IgD-negative memory B cell (primary cell): ENCODE measurements around the gene SLC38A10. TPM values are rescaled to one million over a fixed set of nuclear protein-coding genes. Genes with fewer than 3 reads are reported as not detected.

ENCODE experiments used
- H3K27ac Mint-ChIP-seq, 3 donors: one replicate each; pipeline ENCODE4 v1.8.0; 2020 to 2022; ENCODE audit warnings: mild to moderate bottlenecking in 3 of 3, mixed read lengths in 3 of 3, moderate library complexity in 1 of 3
- H3K27me3 Mint-ChIP-seq: one replicate; pipeline ENCODE4 v1.8.0; 2021; ENCODE audit warnings: mixed read lengths
- H3K36me3 Mint-ChIP-seq: one replicate; pipeline ENCODE4 v1.8.0; 2020; ENCODE audit warnings: mild to moderate bottlenecking, mixed read lengths
- H3K4me1 Mint-ChIP-seq, 3 donors: one replicate each; pipeline ENCODE4 v1.8.0; 2020 to 2022; ENCODE audit warnings: mixed read lengths in 3 of 3, mild to moderate bottlenecking in 1 of 3
- H3K4me3 Mint-ChIP-seq, 4 donors: one replicate each; pipeline ENCODE4 v1.8.0; 2020 to 2022; ENCODE audit warnings: mild to moderate bottlenecking in 4 of 4, mixed read lengths in 4 of 4, moderate library complexity in 3 of 4
- H3K9me3 Mint-ChIP-seq, 3 donors: one replicate each; pipeline ENCODE4 v1.8.0; 2020 to 2021; ENCODE audit warnings: mixed read lengths in 3 of 3, mild to moderate bottlenecking in 1 of 3
- polyA plus RNA-seq: library from polyadenylated mRNA; unstranded; fragments of 300-500 nt; fragmentation: Illumina TruSeq; gene quantifications from one replicate; pipeline ENCODE4 v1.2.3, GENCODE V29; 2021

The SLC38A10 gene
- polyA plus RNA-seq, 1 donor from 2014 or later = 84.5 TPM

GRCh38 chr17:81299846-81300585 lies 4.9 kb upstream of the SLC38A10 start:
- H3K27ac Mint-ChIP-seq = no peak overlapping the region
- no peaks in the 10 kb centered on the region for H3K27me3 Mint-ChIP-seq
- H3K9me3 Mint-ChIP-seq = no peaks in the 10 kb centered on the region
- peaks cover 7 to 12% (median 11%) of the 10 kb centered on the region in 3 donors for H3K4me1 Mint-ChIP-seq
- H3K36me3 Mint-ChIP-seq = no peaks in the 10 kb centered on the region
- H3K4me3 Mint-ChIP-seq = peak overlapping the region in 1 of 4 donors; percentile 31

- Mint-ChIP-seq H3K27me3 (no peaks in the 10 kb centered on the region), H3K36me3 (no peaks in the 10 kb centered on the region), H3K27ac (no peak overlapping the region), H3K4me3 (peak overlapping the region in 1 of 4 donors; percentile 53), H3K4me1 (peaks cover 10 to 14% (median 12%) of the 10 kb centered on the region in 3 donors), H3K9me3 (no peaks in the 10 kb centered on the region)
These were observed 4.1 kb upstream of the SLC38A10 start for GRCh38 chr17:81298991-81299738.

DNA sequence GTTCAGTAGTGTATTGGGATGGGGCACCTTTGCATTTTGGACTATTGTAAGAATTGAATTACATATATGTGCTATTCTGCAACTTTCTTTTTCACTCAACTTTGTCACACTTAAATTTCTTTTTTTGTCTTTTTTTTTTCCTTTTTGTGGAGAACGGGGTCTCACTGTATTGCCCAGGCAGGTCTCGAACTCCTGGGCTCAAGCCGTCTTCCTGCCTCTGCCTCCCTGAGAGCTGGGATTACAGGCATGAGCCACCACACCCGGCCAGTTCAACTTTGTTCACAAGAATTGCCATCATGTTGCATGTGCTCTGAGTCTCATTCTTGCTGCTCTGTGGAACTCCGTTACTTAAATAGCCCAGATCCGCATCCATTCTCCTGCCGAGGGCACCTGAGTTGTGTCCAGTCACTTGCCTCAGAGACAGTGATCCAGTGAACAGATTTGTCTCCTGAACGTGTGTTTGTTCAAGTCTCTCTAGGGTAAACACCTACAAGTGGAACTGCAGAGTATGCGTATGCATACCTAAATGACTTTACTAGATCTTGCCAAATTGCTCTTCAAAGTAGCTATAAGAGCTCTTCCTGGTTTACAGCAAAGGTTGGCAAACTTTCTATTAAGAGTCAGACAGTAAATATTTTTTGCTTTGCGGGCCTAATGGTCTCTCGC lies 3.4 kb upstream of the SLC38A10 start:
- Mint-ChIP-seq H3K4me3 (peak overlapping the region in 2 of 4 donors; percentile 15 to 53), H3K27me3 (no peaks in the 10 kb centered on the region), H3K36me3 (no peaks in the 10 kb centered on the region), H3K9me3 (no peaks in the 10 kb centered on the region), H3K27ac (no peak overlapping the region), H3K4me1 (peaks cover 16 to 20% (median 17%) of the 10 kb centered on the region in 3 donors)

DNA sequence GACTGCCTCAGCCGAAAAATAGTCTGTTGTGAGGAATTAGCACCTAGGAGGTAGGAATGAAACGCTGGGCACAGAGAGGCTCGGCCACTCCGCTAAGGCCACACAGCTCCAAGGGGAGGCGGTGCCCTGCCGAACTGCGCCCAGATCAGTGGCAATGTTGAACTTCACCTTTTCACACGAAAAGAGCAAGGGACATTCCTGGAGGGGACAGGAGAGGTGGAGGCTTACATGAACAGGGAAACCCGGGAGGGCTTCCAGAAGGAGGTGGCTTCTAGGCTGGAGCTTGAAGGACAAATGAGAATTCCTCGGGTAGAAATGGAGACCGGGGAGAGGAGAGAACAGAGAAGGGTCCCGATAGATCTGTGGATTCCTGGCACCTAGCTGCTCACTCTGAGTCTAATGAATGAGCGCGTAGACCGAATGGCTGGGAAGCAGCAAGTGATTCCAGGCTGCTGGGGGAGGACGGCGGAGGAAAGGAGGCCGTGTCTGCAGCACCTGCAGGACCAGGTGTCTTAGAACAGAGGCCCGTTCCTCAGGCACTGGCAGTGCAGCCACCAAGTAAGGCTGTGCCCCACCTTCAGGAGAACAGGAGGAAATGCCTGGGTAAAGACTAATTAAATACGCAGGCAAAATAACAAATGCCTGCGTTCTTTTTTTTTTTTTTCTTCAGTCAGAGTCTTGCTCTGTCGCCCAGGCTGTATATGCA lies 722 bp upstream of the SLC38A10 start:
- H3K4me1 Mint-ChIP-seq = peaks cover 20 to 27% (median 22%) of the 10 kb centered on the region in 3 donors
- H3K36me3 Mint-ChIP-seq = no peaks in the 10 kb centered on the region
- peak overlapping the region; percentile 98 to 99 (median 98) for H3K27ac Mint-ChIP-seq
- H3K9me3 Mint-ChIP-seq = no peaks in the 10 kb centered on the region
- no peaks in the 10 kb centered on the region for H3K27me3 Mint-ChIP-seq
- peak overlapping the region; percentile 95 to 100 (median 97) for H3K4me3 Mint-ChIP-seq

GRCh38 chr17:81294512-81295030 lies 536 bp downstream of the SLC38A10 start:
- no peaks in the 10 kb centered on the region for H3K36me3 Mint-ChIP-seq
- H3K9me3 Mint-ChIP-seq = no peaks in the 10 kb centered on the region
- H3K4me1 Mint-ChIP-seq = peaks cover 20 to 27% (median 26%) of the 10 kb centered on the region in 3 donors
- H3K27me3 Mint-ChIP-seq = no peaks in the 10 kb centered on the region
- peak overlapping the region; percentile 82 to 100 (median 90) for H3K4me3 Mint-ChIP-seq
- H3K27ac Mint-ChIP-seq = peak overlapping the region in 2 of 3 donors; percentile 70 to 71

GRCh38 chr17:81292450-81292849 lies 2.7 kb downstream of the SLC38A10 start:
- H3K27ac Mint-ChIP-seq = no peak overlapping the region
- H3K36me3 Mint-ChIP-seq = no peaks in the 10 kb centered on the region
- peak overlapping the region in 1 of 4 donors; percentile 52 for H3K4me3 Mint-ChIP-seq
- no peaks in the 10 kb centered on the region for H3K9me3 Mint-ChIP-seq
- H3K27me3 Mint-ChIP-seq = no peaks in the 10 kb centered on the region
- peaks cover 20 to 27% (median 26%) of the 10 kb centered on the region in 3 donors for H3K4me1 Mint-ChIP-seq

DNA sequence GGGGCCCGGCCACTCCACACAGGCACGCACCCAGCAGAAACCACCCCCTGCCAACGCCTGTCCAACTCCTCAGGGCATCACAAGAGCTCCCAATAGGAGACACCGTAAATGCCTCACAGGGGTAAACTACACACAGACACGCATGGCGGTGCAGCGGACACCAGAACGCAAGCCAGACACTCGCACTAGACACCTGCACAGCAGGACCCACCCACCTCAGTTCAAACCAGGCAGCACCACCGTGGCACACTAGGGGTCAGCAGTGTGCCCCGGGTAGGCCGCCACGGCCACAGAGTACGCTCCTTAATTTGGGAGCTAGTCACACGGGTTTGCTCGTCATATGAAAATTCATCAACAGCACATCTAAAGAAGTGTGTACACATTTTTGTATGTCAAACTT lies 3.4 kb downstream of the SLC38A10 start:
- Mint-ChIP-seq H3K9me3 (no peaks in the 10 kb centered on the region), H3K4me3 (peak overlapping the region; percentile 41 to 78 (median 48)), H3K27ac (peak overlapping the region in 2 of 3 donors; percentile 7 to 78), H3K4me1 (peaks cover 20 to 29% (median 28%) of the 10 kb centered on the region in 3 donors), H3K27me3 (no peaks in the 10 kb centered on the region), H3K36me3 (no peaks in the 10 kb centered on the region)

GRCh38 chr17:81290230-81290629 lies 4.9 kb downstream of the SLC38A10 start:
- Mint-ChIP-seq H3K36me3 (no peaks in the 10 kb centered on the region), H3K27ac (peak overlapping the region in 1 of 3 donors; percentile 35), H3K4me3 (peak overlapping the region in 1 of 4 donors; percentile 36), H3K27me3 (no peaks in the 10 kb centered on the region), H3K4me1 (peaks cover 14 to 26% (median 24%) of the 10 kb centered on the region in 3 donors), H3K9me3 (no peaks in the 10 kb centered on the region)

GRCh38 chr17:81289627-81290026 lies 5.5 kb downstream of the SLC38A10 start:
- H3K27me3 Mint-ChIP-seq = no peaks in the 10 kb centered on the region
- no peak overlapping the region for H3K27ac Mint-ChIP-seq
- H3K4me1 Mint-ChIP-seq = peaks cover 12 to 31% (median 27%) of the 10 kb centered on the region in 3 donors
- no peaks in the 10 kb centered on the region for H3K9me3 Mint-ChIP-seq
- H3K4me3 Mint-ChIP-seq = peak overlapping the region in 1 of 4 donors; percentile 36
- no peaks in the 10 kb centered on the region for H3K36me3 Mint-ChIP-seq

- no peaks in the 10 kb centered on the region for H3K27me3 Mint-ChIP-seq
- H3K4me1 Mint-ChIP-seq = peaks cover 5 to 26% (median 25%) of the 10 kb centered on the region in 3 donors
- H3K4me3 Mint-ChIP-seq = no peak overlapping the region
- no peaks in the 10 kb centered on the region for H3K36me3 Mint-ChIP-seq
- H3K27ac Mint-ChIP-seq = peak overlapping the region in 1 of 3 donors; percentile 65
- H3K9me3 Mint-ChIP-seq = no peaks in the 10 kb centered on the region
These were observed 6.4 kb downstream of the SLC38A10 start for GRCh38 chr17:81288715-81289114.

DNA sequence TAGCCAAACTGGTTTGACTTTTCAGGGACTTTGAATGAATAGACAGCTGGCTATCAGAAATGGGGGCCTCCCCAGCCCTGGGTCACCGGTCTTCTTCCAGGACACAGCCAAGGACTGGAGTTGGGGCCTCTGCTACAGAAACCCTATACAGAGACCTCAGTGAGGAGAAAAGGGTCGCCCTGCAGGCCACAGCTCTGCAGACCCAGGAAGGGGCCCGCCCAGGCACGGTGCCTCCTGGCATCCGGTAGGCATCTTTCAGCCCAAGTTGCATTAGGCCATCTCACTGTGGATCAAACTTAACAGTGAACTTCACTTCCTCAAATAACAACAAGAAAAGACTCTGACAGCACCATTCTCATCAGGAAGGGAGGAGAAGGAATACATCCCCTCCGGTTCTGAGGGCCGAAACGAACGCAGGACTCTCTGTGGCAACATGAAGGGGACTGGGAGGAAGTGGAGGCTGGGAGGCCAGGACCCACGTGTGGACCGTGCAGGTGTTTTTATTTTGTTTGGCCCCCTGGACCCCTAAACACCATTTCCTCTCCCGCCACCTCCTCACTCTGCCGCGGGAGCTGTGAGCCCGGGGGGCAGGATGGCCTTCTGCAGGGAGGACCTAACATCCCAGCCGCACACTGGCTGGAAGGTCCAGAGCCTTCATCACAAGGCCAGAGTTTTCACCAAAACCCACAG lies 7.2 kb downstream of the SLC38A10 start:
- Mint-ChIP-seq H3K9me3 (no peaks in the 10 kb centered on the region), H3K4me1 (peaks cover 4 to 25% (median 21%) of the 10 kb centered on the region in 3 donors), H3K27me3 (no peaks in the 10 kb centered on the region), H3K27ac (peak overlapping the region; percentile 62 to 67 (median 65)), H3K4me3 (peak overlapping the region in 2 of 4 donors; percentile 9 to 66), H3K36me3 (no peaks in the 10 kb centered on the region)

DNA sequence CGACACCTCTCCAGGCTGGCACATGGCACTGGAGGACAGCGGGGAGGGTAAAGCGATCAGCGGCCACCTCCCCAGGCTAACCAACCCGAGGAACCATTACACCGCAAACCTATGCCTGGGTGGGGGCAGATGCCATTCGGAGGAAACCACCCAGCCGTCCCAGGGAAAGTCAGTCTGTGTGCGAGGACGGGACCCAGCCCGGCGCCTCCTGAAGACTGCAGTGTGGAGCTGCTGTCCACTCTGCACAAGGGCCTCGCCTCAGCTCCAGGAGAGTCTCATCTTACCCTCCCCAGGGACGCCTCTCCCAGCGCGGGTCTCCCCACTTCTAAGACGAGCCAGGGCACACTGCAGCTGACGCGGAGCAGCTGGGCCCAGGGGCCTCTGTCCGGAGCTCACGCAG lies 8.0 kb downstream of the SLC38A10 start:
- Mint-ChIP-seq H3K9me3 (no peaks in the 10 kb centered on the region), H3K4me1 (peaks cover 4 to 25% (median 19%) of the 10 kb centered on the region in 3 donors), H3K27ac (peak overlapping the region in 1 of 3 donors; percentile 62), H3K27me3 (no peaks in the 10 kb centered on the region), H3K36me3 (no peaks in the 10 kb centered on the region), H3K4me3 (peak overlapping the region in 3 of 4 donors; percentile 61 to 78 (median 66))

DNA sequence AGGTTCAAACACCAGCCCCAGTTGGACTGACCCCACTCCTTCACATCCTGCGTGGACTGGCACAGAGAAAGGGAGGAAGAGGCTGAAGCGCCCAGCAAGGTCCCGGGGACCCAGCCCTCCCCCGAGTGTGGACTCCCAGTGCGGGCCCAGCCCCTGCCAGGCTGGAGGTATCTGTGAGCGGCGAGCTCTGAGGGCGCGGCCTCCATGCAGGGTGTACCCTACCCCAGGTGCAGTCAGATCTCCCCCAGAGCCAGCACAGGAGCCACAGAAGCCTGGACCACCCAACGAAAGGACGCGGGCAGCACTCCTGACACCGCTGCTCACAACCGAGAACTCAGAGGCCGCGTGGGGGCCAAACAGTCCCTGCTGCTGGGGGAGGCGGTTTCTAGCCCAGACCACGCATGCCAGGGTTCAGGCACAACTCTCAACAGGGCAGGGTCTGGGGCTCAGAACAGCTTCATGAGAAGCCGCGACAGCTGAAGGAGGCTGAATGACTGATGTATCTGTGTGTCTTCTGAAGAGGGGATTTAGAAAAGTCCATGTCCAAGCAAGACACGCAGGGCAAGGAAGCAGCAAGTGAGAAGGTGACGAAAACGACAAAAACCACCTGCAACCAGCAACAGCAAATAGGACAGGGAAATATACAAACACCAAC lies 8.5 kb downstream of the SLC38A10 start:
- no peaks in the 10 kb centered on the region for H3K36me3 Mint-ChIP-seq
- peak overlapping the region in 2 of 3 donors; percentile 80 to 90 for H3K27ac Mint-ChIP-seq
- no peaks in the 10 kb centered on the region for H3K9me3 Mint-ChIP-seq
- peak overlapping the region; percentile 25 to 94 (median 77) for H3K4me3 Mint-ChIP-seq
- peaks cover 4 to 23% (median 16%) of the 10 kb centered on the region in 3 donors for H3K4me1 Mint-ChIP-seq
- no peaks in the 10 kb centered on the region for H3K27me3 Mint-ChIP-seq
